Upper lobe of left lung (tissue), 6 donors: ENCODE data around the gene CHCT1. TPM values are rescaled to one million over a fixed set of nuclear protein-coding genes. Genes with fewer than 3 reads are reported as not detected.

Experiments used
- ATAC-seq, 2 donors: fragments of 200-7000 bp; cut with Tn5 transposase; one replicate each; pipeline ENCODE4 v1.9.1; 2022; ENCODE audit warnings: mild to moderate bottlenecking in 2 of 2, moderate library complexity in 2 of 2; ENCODE audit not compliant: low FRiP score in 2 of 2
- DNase-seq, 2 donors: peaks; one replicate each; pipeline ENCODE4 v3.0.0-alpha.2; 2019 to 2020
- H3K27ac ChIP-seq, 4 donors: fragments of 200-600 bp; sonication (generic); one replicate each; pipeline ENCODE4 v1.5.1; 2016 to 2019
- H3K27me3 ChIP-seq, 4 donors: fragments of 200-600 bp; sonication (generic); one replicate each; pipeline ENCODE4 v1.5.1; 2017 to 2019
- H3K36me3 ChIP-seq, 4 donors: fragments of 200-600 bp; sonication (generic); one replicate each; pipeline ENCODE4 v1.5.1; 2016 to 2019
- H3K4me1 ChIP-seq, 4 donors: fragments of 200-600 bp; sonication (generic); one replicate each; pipeline ENCODE4 v1.5.1; 2018 to 2019
- H3K4me3 ChIP-seq, 4 donors: fragments of 200-600 bp; sonication (generic); one replicate each; pipeline ENCODE4 v1.5.1; 2017 to 2019; ENCODE audit warnings: mild to moderate bottlenecking in 2 of 4, moderate library complexity in 1 of 4
- H3K9me3 ChIP-seq, 4 donors: fragments of 200-600 bp; sonication (generic); one replicate each; pipeline ENCODE4 v1.5.1; 2018 to 2019
- CTCF ChIP-seq, 6 experiments: fragments of 450-650 bp in 4 of 6; fragments of 200-600 bp in 2 of 6; sonication (generic) in 2 of 6; IDR thresholded peaks; one replicate each; pipeline ENCODE4 v1.5.1; 2016 to 2019; ENCODE audit warnings: antibody characterized with exemption in 6 of 6
- EP300 ChIP-seq, 4 donors: sonication (generic); formaldehyde crosslinking; IDR thresholded peaks; one replicate each; pipeline ENCODE4 v1.5.1; 2017; ENCODE audit warnings: antibody characterized with exemption in 4 of 4, control low read depth in 2 of 4
- POLR2A ChIP-seq, 4 donors: fragments of 450-650 bp; IDR thresholded peaks; one replicate each; pipeline ENCODE4 v1.5.1; 2016 to 2017; ENCODE audit warnings: antibody characterized with exemption in 4 of 4, mild to moderate bottlenecking in 2 of 4
- POLR2AphosphoS5 ChIP-seq, 2 donors: sonication (generic); formaldehyde crosslinking; IDR thresholded peaks; one replicate each; pipeline ENCODE4 v1.5.1; 2017; ENCODE audit warnings: antibody characterized with exemption in 2 of 2
- WGBS, 2 donors: methylation state at CpG; one replicate each; pipeline ENCODE4 v1.1.5; 2017 to 2018; 5-methylcytosine and 5-hydroxymethylcytosine counted together
- total RNA-seq, 6 donors: library from RNA; depleted of rRNA in 4 of 6; stranded (reverse); fragments of >200 nt in 4 of 6; gene quantifications; one replicate each; pipeline versions ENCODE4 v1.1.0 to v1.2.1, GENCODE V29; 2016 to 2021
- donor health status: DM: no; HTN: no; CAD: no; lungs with moderate emphysema.
- donor health status: DM: no; HTN: yes; CAD: no; lungs with severe emphysema.

The CHCT1 gene
- total RNA-seq, 6 donors from 2014 or later = 0.37 to 0.61 TPM; not detected in 4

- TF ChIP-seq CTCF (IDR thresholded peaks at IDR 0.05) (no peak), POLR2A (IDR thresholded peaks at IDR 0.05) (peak in 1 of 4 donors; percentile 16)
- Histone ChIP-seq H3K4me1 (peaks cover 37 to 56% (median 39%) of the 10 kb centered on the region in 4 donors), H3K27ac (peak overlapping the region; percentile 94 to 98 (median 96)), H3K9me3 (no peaks in the 10 kb centered on the region), H3K36me3 (no peaks in the 10 kb centered on the region), H3K27me3 (no peaks in the 10 kb centered on the region), H3K4me3 (peak overlapping the region; percentile 70 to 95 (median 83))
- WGBS, 2 donors = 0% methylated on average over 32 to 35 of the region's 36 CpGs
- no peak for DNase-seq
- ATAC-seq = peak; percentile 66 to 82
Observed at GRCh38 chr17:60391471-60392041, 30.7 kb upstream of the CHCT1 start.

GRCh38 chr17:60392042-60392844, 30.0 kb upstream of the CHCT1 start, which contains the start of gene USP32:
TSS of gene USP32 (minus strand) at chr17:60392133. CDS start at chr17:60391939, 194 bp downstream.
- Histone ChIP-seq H3K4me1 (peaks cover 34 to 52% (median 37%) of the 10 kb centered on the region in 4 donors), H3K27ac (peak within 1 kb of the TSS; percentile 94 to 98 (median 96)), H3K9me3 (no peaks in the 10 kb centered on the region), H3K4me3 (peak within 1 kb of the TSS; percentile 70 to 95 (median 83)), H3K36me3 (no peaks in the 10 kb centered on the region), H3K27me3 (no peaks in the 10 kb centered on the region)
- 0 to 1% methylated on average over 21 to 34 of the region's 68 CpGs for WGBS, 2 donors
- DNase-seq (peak; percentile 98 to 100), ATAC-seq (peak; percentile 97 to 99)
- TF ChIP-seq EP300 (IDR thresholded peaks at IDR 0.05) (peak in 2 of 4 donors; percentile 71 to 90), POLR2AphosphoS5 (IDR thresholded peaks at IDR 0.05) (peak; percentile 87 to 93), POLR2A (IDR thresholded peaks at IDR 0.05) (peak in 3 of 4 donors; percentile 34 to 82 (median 70)), CTCF (IDR thresholded peaks at IDR 0.05) (peak in 4 of 6 experiments; percentile 41 to 65 (median 52))

GRCh38 chr17:60392845-60393702, 29.2 kb upstream of the CHCT1 start:
- ATAC-seq = peak in 1 of 2 donors; percentile 3
- 16 to 18% methylated on average over 17 of the region's 17 CpGs for WGBS, 2 donors
- Histone ChIP-seq H3K27me3 (no peaks in the 10 kb centered on the region), H3K4me1 (peaks cover 30 to 46% (median 33%) of the 10 kb centered on the region in 4 donors), H3K4me3 (peak overlapping the region; percentile 66 to 84 (median 76)), H3K36me3 (no peaks in the 10 kb centered on the region), H3K27ac (peak overlapping the region; percentile 94 to 98 (median 96)), H3K9me3 (no peaks in the 10 kb centered on the region)
- DNase-seq = peak in 1 of 2 donors; percentile 68
- TF ChIP-seq POLR2AphosphoS5 (IDR thresholded peaks at IDR 0.05) = peak in 1 of 2 donors; percentile 14
- TF ChIP-seq POLR2A (IDR thresholded peaks at IDR 0.05) = no peak

- H3K27me3 ChIP-seq = no peaks in the 10 kb centered on the region
- no peak overlapping the region for H3K4me3 ChIP-seq
- DNase-seq = no peak
- no peak for ATAC-seq
- peaks cover 20 to 36% (median 23%) of the 10 kb centered on the region in 4 donors for H3K4me1 ChIP-seq
- H3K9me3 ChIP-seq = no peaks in the 10 kb centered on the region
- WGBS, 2 donors = 85 to 90% methylated on average over 17 of the region's 17 CpGs
- no peaks in the 10 kb centered on the region for H3K36me3 ChIP-seq
- H3K27ac ChIP-seq = peak overlapping the region in 1 of 4 donors; percentile 98
- peak in 1 of 4 donors; percentile 14 for TF ChIP-seq POLR2A (IDR thresholded peaks at IDR 0.05)
- TF ChIP-seq EP300 (IDR thresholded peaks at IDR 0.05) = no peak
Observed at GRCh38 chr17:60393840-60394723, 28.2 kb upstream of the CHCT1 start.

GRCh38 chr17:60395508-60396065, 26.7 kb upstream of the CHCT1 start:
- no peaks in the 10 kb centered on the region for H3K9me3 ChIP-seq
- TF ChIP-seq POLR2AphosphoS5 (IDR thresholded peaks at IDR 0.05) (peak in 1 of 2 donors; percentile 10), POLR2A (IDR thresholded peaks at IDR 0.05) (no peak)
- no peaks in the 10 kb centered on the region for H3K36me3 ChIP-seq
- 76 to 78% methylated on average over 4 of the region's 4 CpGs for WGBS, 2 donors
- ATAC-seq (no peak), DNase-seq (no peak)
- no peaks in the 10 kb centered on the region for H3K27me3 ChIP-seq
- H3K4me1 ChIP-seq = peaks cover 6 to 21% (median 8%) of the 10 kb centered on the region in 4 donors
- H3K27ac ChIP-seq = peak overlapping the region in 2 of 4 donors; percentile 24 to 54
- no peak overlapping the region for H3K4me3 ChIP-seq
